Tibial nerve (tissue), 3 donors: ENCODE results near the gene CNTN2.

Experiments used
- POLR2A ChIP-seq, 2 donors: fragments of 450-650 bp; IDR thresholded peaks; one replicate each; pipeline ENCODE4 v1.6.1; 2017; ENCODE audit warnings: antibody characterized with exemption in 2 of 2, mild to moderate bottlenecking in 2 of 2, moderate library complexity in 2 of 2
- TF ChIP-seq, protein P1 (sequence below), 5 experiments: fragments of 200-600 bp in 3 of 5; fragments of 450-650 bp in 2 of 5; sonication (generic) in 3 of 5; IDR thresholded peaks; one replicate each; pipeline ENCODE4 v1.5.1; 2016 to 2019; ENCODE audit warnings: antibody characterized with exemption in 5 of 5, mild to moderate bottlenecking in 3 of 5, moderate library complexity in 2 of 5

DNA sequence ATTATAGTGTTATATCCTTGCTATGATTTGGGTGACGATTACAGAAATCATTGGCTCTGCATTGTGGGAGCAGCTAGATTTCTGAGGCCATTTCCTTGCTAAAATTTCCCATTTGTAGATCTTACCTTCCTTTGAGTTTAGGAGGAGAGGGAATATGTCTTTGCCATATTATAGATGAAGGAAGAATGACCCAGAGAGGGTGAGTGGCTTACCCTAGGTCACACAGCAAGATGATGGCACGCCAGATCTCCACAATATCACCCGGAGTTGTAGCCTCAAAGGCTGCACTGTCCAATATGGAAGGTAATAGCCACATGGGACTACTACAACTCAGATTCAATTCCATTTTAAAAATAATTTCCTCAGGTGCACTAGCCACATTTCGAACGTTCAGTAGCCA lies 10.3 kb downstream of the CNTN2 start:
- TF ChIP-seq, protein P1, sequence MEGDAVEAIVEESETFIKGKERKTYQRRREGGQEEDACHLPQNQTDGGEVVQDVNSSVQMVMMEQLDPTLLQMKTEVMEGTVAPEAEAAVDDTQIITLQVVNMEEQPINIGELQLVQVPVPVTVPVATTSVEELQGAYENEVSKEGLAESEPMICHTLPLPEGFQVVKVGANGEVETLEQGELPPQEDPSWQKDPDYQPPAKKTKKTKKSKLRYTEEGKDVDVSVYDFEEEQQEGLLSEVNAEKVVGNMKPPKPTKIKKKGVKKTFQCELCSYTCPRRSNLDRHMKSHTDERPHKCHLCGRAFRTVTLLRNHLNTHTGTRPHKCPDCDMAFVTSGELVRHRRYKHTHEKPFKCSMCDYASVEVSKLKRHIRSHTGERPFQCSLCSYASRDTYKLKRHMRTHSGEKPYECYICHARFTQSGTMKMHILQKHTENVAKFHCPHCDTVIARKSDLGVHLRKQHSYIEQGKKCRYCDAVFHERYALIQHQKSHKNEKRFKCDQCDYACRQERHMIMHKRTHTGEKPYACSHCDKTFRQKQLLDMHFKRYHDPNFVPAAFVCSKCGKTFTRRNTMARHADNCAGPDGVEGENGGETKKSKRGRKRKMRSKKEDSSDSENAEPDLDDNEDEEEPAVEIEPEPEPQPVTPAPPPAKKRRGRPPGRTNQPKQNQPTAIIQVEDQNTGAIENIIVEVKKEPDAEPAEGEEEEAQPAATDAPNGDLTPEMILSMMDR (IDR thresholded peaks at IDR 0.05) = no peak
- TF ChIP-seq POLR2A (IDR thresholded peaks at IDR 0.05) = no peak
